Activated CD4-positive, alpha-beta T cell treated with anti-CD3 and anti-CD28 coated beads, Interleukin-2, Interleukin-4, amounts not matched to agents 100 ng/mL and 50 ng/mL, durations not matched to agents 16 hours and 8 hours (primary cell): ENCODE measurements around the gene MORN5.
A peak's percentile ranks its signal among the peaks of the same experiment; 100 is the strongest.
"Not testable (repeated sequence)": the region's sequence is repeated elsewhere in the genome, so short reads cannot be mapped to it uniquely, and the experiment has no call there.

Experiments used
- DNase-seq: peaks from one replicate; pipeline ENCODE4 v3.0.0-alpha.2; 2020; ENCODE audit warnings: low spot score

Gene MORN5

DNA sequence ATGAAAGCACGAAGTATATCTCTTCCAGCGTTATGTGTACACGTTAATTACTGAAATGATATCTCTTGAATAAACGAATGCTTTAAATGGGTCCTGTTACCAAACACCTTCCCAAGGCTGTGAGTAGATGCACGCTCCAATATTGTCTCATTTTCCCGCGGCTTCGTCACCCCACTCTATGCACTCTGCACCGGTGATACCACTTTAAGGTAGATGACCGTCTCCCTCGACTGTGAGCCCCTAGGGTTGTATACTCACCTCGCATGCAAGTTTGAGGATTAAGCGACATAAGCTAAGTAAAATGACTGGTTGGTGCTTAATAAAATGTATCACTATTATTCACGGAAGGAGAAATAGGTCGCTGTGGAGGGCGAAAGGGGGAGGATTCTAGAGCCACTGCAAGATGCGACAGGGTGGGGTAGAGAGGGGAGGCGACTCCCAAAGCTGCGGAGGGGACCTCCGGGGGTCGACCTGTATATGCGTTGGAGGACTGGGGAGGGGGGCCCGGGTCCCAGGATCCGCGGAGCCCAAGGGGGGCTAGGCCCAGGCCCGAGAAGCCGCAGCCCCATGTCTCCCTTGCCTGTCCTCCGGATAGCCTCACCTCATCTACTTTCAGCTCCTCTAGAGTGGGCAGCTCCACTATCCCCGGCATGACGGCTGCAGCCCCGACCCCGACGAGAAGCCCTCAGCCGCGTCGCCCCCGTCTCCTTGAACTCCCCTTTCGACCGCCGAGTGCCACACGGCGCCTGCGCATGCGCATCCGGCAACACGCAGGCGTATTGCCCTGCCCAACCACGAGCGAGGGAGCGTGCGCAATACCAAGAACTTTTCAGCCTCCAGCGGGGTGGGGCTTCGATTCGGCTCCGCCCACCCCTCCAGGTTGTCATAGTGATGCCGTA is at the start of gene MORN5, which contains the start of gene NDUFA8:
TSS of gene MORN5 (plus strand) at position 883 of the 899 bp plus-strand sequence. CDS start 65 bp downstream, outside the sequence.
TSS of gene NDUFA8 (minus strand) at position 754 of the 899 bp plus-strand sequence. CDS start at position 652, 102 bp downstream.
- DNase-seq: peak; percentile 96

DNA sequence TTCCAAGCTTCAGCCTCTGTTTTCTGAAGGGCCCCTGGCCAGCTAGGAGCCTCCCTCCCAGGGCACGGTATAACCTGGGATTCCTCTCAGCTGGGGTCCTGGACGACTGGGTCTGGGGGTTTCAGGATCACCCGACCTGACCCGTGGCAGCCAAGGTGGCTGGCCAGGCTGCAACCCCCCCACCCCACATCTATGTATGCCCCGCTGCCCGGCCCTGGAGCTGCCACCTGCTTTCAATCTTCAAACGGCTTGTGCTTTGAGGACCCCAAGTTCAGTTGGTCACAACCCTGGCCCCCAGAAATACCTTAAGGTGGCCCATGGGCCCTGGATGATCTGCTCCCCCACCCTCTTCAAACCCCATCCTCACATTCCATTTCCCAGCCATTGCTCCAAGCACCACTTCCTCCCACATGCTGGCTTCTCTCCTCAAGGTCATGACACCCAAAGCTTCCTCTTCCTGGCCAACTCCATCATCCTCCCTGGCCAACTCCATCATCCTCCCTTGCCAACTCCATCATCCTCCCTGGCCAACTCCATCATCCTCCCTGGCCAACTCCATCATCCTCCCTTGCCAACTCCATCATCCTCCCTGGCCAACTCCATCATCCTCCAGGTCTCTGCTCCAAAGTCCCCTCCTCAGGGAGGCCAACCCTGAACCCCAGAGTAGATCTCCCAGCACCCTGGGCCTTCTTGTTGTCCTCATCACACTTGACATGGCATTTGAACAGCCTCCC is 49.4 kb upstream of the MORN5 start:
- DNase-seq: no peak

DNA sequence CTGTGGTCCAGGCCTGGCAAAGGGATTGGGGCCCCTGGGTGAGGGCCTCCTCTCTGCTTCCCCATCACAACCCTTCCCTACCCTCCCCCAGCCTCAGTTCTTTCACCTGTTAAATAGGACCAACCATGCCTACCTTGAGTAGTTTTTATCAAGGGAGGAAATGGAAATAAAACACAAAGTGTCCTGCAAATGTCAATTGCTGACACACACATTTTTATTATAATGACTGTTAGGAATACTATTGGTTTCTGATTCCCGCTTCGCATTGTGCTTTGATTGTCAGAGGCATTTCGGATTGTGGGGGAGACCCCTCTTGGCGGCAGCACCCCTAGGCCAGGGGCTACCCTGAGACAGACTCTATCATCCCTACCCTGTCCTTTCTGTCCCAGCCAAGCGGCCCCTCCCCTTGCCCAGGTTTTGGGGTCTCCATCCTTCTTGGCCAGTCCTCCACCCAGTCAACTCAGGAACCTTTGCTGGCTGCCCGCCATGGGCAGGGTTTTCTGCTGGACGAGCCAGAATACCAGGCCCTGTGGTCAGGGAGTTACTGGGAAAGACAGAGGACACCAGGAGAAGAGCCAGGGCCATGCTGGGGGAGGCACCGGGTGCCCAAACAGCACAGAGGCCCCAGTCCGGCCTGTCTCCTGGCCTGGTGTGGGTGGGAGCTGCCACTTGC is 48.2 kb upstream of the MORN5 start:
- no peak for DNase-seq

DNA sequence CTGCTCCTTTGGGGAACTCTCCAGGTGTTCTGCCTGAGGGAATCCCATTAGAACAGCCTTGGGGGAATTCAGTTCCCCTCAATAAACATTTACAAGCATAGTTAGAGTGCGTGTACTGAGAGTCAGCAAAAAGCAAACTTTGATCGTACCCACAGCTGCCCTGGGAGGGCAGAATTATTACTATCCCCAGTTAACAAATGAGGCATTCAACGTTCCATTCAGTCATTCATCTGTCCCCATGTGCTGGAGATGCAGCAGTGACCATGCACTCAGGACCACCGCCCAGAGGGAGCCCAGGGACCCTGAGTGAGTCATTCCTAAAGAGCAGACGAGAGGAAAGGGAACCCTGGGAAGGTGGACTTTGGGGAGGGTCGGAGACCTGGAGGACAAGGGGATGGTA is 47.5 kb upstream of the MORN5 start:
- no peak for DNase-seq

DNA sequence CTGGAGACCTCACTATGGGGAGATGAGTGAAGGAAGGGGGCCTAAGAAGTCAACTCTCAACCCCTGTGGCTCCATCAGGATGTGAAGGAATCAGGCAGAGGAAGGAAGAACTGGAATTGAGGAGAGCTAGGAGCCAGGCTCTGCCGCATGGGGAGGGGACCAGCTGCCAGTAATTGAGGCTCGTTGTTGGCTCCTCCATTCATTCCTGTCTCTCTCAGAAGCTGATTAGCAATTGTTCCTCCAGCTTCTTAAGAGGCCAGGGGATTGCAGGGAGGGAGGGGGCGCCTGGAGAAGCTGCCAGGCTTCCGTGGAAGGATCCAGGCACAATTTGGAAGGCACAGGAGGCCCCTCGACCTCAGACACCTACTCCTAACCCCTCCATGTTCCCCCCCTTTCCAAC is 46.1 kb upstream of the MORN5 start:
- no peak for DNase-seq

DNA sequence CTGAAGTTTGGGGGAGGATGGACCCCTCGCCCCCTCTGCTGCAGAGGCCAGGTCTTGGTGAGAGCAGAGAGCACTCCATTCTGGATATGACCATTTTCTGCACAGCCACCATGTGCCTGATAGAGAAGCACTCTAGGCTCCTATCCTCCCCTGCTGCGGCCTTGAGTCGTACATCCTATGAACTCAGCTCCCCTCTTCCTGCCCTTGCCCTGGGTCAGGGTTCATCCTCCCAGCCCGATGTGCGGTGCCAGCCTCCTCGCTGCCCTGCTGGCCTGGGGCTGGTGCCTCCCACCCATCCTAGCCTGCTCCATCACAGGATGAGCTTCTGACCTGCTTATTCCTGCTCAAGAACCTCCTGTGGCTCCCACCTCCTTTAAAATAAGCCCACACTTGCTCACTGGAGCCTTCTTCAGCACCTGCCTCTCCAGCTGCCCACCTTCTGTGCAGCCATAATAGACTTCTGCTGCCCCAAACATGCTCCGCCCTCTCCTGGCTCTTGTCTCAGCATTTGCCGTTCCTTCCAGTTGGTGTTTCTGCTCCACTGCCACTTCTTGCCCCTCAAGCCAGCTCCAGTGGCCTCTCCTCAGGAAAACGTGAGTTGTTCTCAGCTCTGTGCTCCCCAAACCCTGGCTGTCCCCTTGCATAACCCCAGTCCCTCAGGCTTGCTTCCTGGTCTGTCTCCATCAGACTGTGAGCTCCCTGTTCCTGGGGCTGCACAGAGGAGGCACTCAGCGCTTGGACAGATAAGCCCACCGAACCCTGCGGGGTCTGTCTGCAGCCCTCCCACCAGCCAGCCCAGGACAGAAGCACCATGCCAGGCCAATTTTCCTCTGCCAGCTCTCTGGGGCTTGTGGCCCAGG is 44.3 kb upstream of the MORN5 start:
- no peak for DNase-seq

DNA sequence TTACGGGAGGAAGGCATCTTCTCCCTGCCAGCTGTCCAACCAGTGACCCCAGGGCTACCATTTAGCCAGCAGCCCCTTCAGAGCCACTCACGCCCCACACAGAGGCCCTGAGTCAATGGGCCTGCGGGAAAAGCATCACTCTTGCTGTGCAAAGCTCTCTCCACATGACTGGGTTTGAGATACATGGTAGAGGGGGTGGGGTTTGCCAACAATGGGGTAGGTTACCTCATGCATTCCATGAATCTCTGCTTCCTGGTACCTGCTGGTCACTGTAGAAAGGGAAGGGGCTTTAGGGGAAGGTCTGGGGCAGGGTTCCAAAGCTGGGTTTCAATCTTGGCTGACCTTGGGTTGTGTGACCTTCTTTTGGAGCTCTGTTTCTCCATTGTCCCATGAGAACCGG is 43.7 kb upstream of the MORN5 start:
- no peak for DNase-seq

DNA sequence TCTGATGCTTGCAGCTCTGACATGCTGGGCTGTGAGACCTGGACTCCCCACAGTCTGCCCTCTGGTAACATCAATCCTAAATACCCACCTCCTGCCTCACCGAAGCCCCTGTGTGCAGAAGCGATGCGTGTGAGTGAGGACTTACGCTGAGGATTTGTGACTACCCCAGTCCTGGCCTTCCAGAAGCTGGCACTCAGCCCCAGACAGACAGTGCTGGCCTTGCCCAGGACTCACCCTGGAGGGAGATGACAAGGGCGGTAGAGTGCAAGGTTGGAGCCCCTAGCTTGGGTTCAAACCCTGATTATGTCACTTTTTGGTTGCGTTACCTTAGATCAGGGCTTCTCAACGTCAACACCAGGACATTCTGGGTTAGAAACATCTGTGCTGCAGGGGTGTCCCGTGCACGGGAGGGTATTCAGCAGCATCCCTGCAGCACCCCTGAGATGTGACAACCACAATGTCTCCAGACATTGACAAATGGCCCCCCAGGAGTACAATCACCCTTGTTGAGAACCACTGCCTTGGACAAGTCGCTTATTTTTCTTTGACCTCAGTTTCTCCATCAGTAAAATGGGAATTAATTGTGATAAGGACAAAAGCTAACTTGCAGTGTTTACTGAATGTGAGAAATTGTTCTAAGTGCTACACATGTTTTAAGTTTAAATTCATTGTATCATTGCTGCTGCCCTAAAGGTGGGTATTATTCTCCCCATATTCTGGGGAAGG is 43.1 kb upstream of the MORN5 start:
- DNase-seq: no peak

DNA sequence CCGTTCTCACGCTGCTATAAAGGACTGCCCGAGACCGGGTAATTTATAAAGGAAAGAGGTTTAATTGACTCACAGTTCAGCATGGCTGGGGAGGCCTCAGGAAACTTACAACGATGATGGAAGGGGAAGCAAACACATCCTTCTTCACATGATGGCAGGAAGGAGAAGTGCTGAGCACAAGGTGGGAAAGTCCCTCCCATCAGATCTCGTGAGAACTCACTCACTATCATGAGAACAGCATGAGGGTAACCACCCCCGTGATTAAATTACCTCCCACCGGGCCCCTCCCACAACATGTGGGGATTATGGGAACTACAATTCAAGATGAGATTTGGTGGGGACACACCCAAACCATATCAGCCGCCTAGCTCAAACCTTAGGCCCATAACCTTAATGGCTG is 42.5 kb upstream of the MORN5 start:
- not testable (repeated sequence) for DNase-seq

DNA sequence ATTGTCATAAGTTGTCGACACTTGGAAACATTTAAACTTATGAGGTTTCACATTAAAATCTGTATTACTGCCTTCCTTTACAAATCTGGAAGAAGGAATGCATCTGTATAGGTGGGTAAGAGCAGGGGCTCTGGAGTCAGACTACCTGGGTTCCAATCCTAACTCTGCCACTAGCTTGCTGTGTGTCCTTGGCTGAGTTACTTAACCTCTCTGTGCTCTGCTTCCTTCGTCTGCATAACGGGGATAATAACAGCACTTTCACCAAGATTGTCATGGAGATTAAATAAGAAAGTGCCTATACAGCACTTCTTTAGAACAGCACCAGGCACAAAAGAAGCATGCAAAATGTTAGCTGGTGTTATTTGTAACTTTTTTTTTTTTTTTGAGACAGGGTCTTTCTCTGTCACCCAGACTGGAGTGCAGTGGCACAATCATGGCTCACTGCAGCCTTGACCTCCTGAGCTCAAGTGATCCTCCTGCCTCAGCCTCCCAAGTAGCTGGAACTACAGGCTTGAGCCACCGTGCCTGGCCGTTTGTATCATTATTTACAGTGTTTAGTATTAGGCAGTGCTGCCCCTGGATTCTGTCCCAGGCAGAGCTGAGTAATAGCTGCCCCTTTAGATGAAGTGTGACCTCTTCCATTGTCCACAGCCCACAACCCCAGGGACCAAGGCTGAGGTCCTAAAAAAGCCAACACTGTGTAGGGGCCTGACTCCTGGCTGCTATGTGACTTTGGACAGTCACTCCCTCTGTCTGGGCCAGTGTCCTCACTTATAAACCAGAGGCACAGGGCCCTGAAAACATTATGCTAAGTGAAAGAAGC is 41.2 kb upstream of the MORN5 start:
- DNase-seq: no peak

DNA sequence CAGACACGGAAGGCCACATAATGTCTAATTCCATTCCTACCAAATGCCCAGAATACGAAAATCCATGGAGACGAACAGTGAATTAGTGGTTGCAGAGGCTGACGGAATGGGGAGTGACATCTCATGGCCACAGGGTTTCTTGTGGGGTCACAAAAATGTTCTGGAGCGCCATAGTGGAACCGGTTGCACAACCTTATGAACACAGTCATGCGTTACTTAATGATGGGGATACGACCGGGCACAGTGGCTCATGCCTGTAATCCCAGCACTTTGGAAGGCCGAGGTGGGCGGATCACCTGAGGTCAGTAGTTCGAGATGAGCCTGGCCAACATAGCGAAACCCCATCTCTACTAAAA is 40.6 kb upstream of the MORN5 start:
- no peak for DNase-seq

DNA sequence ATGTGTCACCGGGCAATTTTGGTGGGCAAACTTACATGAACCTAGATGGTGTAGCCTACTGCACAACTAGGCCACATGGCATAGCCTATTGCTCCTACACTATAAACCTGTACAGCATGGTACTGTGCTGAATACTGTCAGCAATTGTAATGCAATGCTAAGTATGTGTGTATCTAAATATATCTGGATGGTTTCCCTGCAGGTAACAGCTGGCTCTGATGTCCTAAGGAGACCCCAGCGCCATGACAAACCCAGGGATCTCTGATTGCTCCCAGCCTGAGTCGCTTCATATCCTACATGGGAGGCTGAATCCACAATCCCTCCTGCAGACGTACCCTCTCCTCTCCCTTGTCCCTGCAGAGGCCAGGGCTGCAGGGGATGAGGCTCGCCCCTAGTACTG is 40.0 kb upstream of the MORN5 start:
- no peak for DNase-seq

DNA sequence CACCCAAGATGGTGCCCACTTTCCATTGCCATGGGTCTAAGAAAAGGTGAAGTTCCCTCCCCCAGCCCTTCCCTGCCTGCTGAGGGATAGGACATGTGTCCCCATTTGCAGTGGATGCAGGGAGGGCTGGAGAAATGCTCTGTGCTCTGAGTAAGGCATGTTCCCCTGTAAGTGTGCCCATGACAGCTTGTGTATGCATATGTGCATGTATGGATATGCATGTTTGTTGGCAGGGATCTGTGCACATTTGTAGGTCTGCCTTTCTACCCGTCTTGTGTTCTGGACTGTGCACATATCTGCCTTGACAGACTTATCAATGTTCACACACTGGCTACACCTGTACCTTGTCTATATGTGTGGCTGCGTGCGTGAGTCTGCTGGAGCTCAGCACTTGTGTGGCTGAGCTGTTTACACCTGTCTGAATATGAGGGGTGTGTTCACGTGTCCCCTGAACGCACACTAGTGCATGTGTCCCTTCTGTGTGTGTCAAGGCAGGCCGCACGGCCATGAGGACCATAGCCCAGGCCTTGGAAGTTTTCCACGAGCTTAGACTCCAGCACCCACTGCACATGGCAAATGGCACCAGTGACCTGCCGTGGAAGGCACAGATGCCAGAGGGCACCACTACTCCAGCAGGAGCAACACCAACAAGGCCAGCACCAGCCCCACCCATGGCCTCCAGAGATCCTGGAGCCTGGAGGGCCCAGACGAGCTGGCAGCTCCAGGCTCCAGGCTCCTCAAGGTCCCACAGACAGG is 39.2 kb upstream of the MORN5 start:
- no peak for DNase-seq

DNA sequence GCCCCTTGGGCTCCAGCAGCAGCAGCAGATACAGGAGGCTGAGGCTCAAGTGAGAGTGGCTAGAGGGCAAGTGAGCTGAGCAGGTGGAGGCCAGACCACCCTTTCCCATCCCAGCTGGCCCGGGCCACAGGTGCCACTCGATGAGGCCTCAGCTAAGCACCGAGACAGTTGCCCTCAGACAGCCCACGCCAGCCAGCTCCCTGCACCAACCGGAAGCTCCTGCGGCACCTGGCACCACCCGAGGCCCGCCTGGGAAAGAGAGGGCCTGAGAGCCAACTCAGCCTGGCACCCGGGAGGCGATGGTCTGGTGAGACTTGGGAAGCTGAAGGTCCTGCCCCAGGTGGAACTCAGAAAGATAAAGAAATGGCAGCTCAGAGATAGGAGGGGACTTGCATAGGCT is 38.3 kb upstream of the MORN5 start:
- no peak for DNase-seq

DNA sequence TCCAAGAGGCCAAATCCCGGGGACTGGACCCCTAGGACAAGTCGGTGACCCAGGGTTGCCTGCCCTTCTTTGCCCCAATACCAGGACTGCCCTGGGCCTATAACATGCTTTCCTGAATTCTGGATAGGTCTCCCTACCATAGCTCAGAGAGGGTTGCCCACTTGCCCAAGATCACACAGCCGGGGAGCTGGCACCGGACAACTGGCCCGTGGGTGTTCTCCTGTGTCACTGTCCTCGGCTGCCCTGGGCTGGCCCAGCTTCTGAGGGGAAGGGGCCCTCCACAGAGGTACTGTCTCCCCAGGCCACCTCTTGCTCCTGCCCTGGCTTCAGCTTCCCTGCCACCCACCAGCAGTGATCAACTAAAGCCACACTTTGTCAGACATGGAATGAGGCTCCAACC is 37.8 kb upstream of the MORN5 start:
- no peak for DNase-seq

DNA sequence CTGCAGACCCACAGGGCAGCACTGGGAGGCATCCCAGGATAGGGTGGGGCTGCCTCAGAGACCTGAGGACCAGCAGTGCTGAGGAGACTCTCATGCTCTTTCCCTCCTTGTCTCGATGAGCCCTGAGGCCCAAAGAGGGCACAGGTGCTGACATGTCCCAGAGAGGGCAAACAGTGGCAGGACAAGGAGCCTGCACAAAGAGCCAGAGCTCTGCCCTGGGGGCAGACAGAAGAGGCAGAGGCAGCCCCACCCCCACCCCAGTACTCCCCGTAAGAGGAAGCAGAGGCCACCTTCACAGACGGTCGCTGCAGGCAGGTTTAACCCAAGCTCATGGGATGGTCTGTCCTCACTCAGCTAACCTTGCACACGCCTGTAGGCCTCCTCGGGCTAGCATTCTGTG is 37.2 kb upstream of the MORN5 start:
- DNase-seq: no peak

DNA sequence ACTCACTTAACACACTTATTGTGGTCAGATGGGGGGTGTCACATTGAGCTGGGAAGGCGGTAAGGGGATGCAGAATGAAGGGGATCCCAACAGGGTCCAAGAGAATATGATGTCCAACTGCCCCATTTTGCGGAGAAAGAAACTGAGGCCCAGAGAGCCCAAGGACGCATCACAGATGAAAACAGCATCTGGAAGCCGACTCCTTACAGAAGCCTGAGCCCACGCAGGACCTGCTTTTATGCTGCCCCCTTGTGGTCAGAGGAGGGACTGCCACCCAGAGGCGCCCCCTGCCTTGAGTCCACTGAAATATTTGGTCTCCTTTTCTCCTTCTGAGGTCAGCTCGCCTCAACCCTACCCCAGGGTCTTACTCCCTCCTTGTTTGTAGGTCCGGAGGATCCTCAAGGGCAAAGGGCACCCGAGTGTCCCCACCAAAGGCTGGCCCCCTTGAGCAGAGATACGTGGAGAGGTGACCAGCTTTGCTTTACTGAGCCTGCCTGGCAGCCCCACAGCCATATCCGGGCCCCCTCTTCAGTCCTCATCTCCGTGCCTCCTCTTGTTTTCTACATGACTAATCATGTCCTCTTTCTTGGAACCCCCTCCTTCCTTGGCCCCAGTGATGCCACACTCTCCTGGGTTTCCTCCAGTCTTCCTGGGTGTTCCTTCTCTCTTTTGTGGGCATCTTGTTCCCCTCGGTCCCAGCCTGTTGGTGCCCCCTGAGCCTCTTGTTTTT is 36.6 kb upstream of the MORN5 start:
- DNase-seq: peak; percentile 70

DNA sequence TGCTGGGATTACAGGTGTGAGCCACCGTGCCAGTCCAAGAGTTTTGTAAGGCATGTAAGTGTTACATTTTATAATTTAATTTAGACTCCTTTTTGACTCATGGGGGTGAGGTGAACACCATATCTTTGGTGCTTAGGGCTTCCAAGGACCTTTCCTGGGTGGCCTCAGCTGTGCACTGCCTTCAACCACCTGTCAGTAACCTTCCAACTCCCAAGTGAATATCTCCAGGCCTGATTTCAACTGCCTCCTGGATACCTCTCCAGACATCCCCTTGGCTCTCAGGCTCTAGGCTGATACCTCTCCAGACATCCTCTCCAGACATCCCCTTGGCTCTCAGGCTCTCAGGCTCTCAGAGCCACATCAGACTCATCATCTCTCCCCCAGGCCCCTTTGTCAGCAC is 35.7 kb upstream of the MORN5 start:
- DNase-seq: no peak

DNA sequence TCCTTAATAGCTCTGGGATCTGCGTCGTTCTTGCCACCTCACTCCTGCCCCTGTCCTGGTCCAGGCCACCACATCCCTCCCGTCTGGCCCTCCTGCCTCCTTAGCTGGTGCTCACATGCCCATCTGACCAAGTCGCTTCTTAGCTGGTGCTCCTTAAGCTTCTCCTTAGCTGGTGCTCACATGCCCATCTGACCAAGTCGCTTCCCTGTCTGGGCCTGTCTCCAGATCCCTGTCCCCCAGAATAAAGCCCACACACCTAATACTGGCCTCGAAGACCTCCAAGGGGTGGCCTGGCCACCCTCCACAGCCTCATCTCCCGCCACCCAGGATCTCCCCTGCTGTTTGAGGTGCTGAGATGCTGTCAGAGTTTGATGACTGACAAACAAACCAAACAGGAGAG is 35.2 kb upstream of the MORN5 start:
- no peak for DNase-seq
